ENCODE measurements around the gene DDHD1. TPM values are rescaled to one million over a fixed set of nuclear protein-coding genes. Genes with fewer than 3 reads are reported as not detected.
"Not testable (repeated sequence)": the region's sequence is repeated elsewhere in the genome, so short reads cannot be mapped to it uniquely, and the experiment has no call there.

The DDHD1 gene
- 10 to 100 TPM in 1 of 2 donors, 1 to 10 TPM in 1; 9.0 to 10.1 TPM for total RNA-seq
- long read RNA-seq, full-length matches to known transcripts: 5 of 6 reads
- long read RNA-seq, partial matches to known transcripts: 0 of 6 reads
- long read RNA-seq, other reads (novel, unspliced or antisense): 1 of 6 reads

- peak; percentile 93 for ATAC-seq
- intact Hi-C loops (cut with DNase I, micrococcal nuclease): no loop called here
These were observed at the start of gene DDHD1 for GRCh38 chr14:53152887-53153701. TSS of gene DDHD1 (minus strand) at chr14:53153323. CDS start at chr14:53153098, 225 bp downstream.

GRCh38 chr14:53195949-53196348 lies 42.8 kb upstream of the DDHD1 start:
- DNase-seq (no peak), ATAC-seq (no peak)
- intact Hi-C loops (cut with DNase I, micrococcal nuclease): no loop called here

More at GRCh38 chr14:53152887-53153701, at the start of gene DDHD1:
- peak; percentile 70 to 85 for DNase-seq

GRCh38 chr14:53193193-53193592 lies 40.1 kb upstream of the DDHD1 start:
- ATAC-seq: no peak
- DNase-seq: no peak
- intact Hi-C loops (cut with DNase I, micrococcal nuclease): no loop called here

GRCh38 chr14:53192052-53192760 lies 39.1 kb upstream of the DDHD1 start:
- no peak for ATAC-seq
- intact Hi-C loops (cut with DNase I, micrococcal nuclease): no loop called here
- DNase-seq: no peak

GRCh38 chr14:53190938-53191337 lies 37.8 kb upstream of the DDHD1 start:
- intact Hi-C loops (cut with DNase I, micrococcal nuclease): no loop called here
- no peak for ATAC-seq
- DNase-seq: no peak

GRCh38 chr14:53187921-53188463 lies 34.9 kb upstream of the DDHD1 start:
- intact Hi-C loops (cut with DNase I, micrococcal nuclease): no loop called here
- ATAC-seq (no peak), DNase-seq (no peak)

GRCh38 chr14:53186532-53186931 lies 33.4 kb upstream of the DDHD1 start:
- intact Hi-C loops (cut with DNase I, micrococcal nuclease): no loop called here
- ATAC-seq: no peak
- DNase-seq: no peak

GRCh38 chr14:53183611-53184010 lies 30.5 kb upstream of the DDHD1 start:
- intact Hi-C loops (cut with DNase I, micrococcal nuclease): no loop called here
- ATAC-seq: no peak
- DNase-seq: no peak

- intact Hi-C loops (cut with DNase I, micrococcal nuclease): no loop called here
- no peak for ATAC-seq
These were observed 29.9 kb upstream of the DDHD1 start for GRCh38 chr14:53183056-53183455.

GRCh38 chr14:53181463-53182081 lies 28.4 kb upstream of the DDHD1 start:
- intact Hi-C loops (cut with DNase I, micrococcal nuclease); ATAC-seq; DNase-seq: not testable (repeated sequence)

More at GRCh38 chr14:53183056-53183455, 29.9 kb upstream of the DDHD1 start:
- DNase-seq: no peak

GRCh38 chr14:53180272-53181221 lies 27.4 kb upstream of the DDHD1 start:
- ATAC-seq (no peak), DNase-seq (no peak)
- intact Hi-C loops (cut with DNase I, micrococcal nuclease): no loop called here

- ATAC-seq; intact Hi-C loops (cut with DNase I, micrococcal nuclease); DNase-seq: not testable (repeated sequence)
These were observed 26.4 kb upstream of the DDHD1 start for GRCh38 chr14:53179486-53180005.

GRCh38 chr14:53175375-53175774 lies 22.3 kb upstream of the DDHD1 start:
- ATAC-seq (no peak), DNase-seq (no peak)

GRCh38 chr14:53174918-53175317 lies 21.8 kb upstream of the DDHD1 start:
- no peak for DNase-seq
- intact Hi-C loops (cut with DNase I, micrococcal nuclease): no loop called here
- ATAC-seq: no peak

More at GRCh38 chr14:53175375-53175774, 22.3 kb upstream of the DDHD1 start:
- intact Hi-C loops (cut with DNase I, micrococcal nuclease): no loop called here

GRCh38 chr14:53168786-53169185 lies 15.7 kb upstream of the DDHD1 start:
- no peak for DNase-seq
- intact Hi-C loops (cut with DNase I, micrococcal nuclease): no loop called here
- no peak for ATAC-seq

GRCh38 chr14:53167602-53168328 lies 14.6 kb upstream of the DDHD1 start:
- DNase-seq: no peak
- intact Hi-C loops (cut with DNase I, micrococcal nuclease): no loop called here
- no peak for ATAC-seq

GRCh38 chr14:53161758-53162435 lies 8.8 kb upstream of the DDHD1 start:
- intact Hi-C loops (cut with DNase I, micrococcal nuclease): no loop called here
- ATAC-seq (no peak), DNase-seq (no peak)
